Liver (tissue), 9 donors: Measurements from ENCODE around the gene CAMSAP1. TPM values are rescaled to one million over a fixed set of nuclear protein-coding genes. Genes with fewer than 3 reads are reported as not detected.

Source experiments
- DNase-seq: peaks from one replicate; pipeline ENCODE4 v3.0.0-alpha.2; 2017; ENCODE audit warnings: low spot score
- H3K27ac ChIP-seq, 2 donors: one replicate each; pipeline ENCODE4 v1.7.0; 2013; ENCODE audit warnings: inconsistent platforms in 2 of 2, low read length in 2 of 2, control low read depth in 1 of 2, low read depth in 1 of 2, mild to moderate bottlenecking in 1 of 2
- H3K27me3 ChIP-seq, 4 donors: one replicate each; pipeline versions ENCODE4 v1.6.1 to v1.7.0; 2013; ENCODE audit warnings: low read length in 3 of 4, inconsistent platforms in 1 of 4, mild to moderate bottlenecking in 1 of 4, moderate library complexity in 1 of 4; ENCODE audit not compliant: control insufficient read depth in 4 of 4, insufficient read depth in 4 of 4
- H3K36me3 ChIP-seq, 4 donors: one replicate each; pipeline versions ENCODE4 v1.6.1 to v1.7.0; 2013; ENCODE audit warnings: low read length in 3 of 4, mild to moderate bottlenecking in 3 of 4, low read depth in 1 of 4, moderate library complexity in 1 of 4; ENCODE audit not compliant: control insufficient read depth in 4 of 4, insufficient read depth in 3 of 4
- H3K4me1 ChIP-seq, 4 donors: one replicate each; pipeline versions ENCODE4 v1.6.1 to v1.7.0; 2013; ENCODE audit warnings: low read length in 3 of 4, mild to moderate bottlenecking in 3 of 4, moderate library complexity in 1 of 4; ENCODE audit not compliant: control insufficient read depth in 4 of 4, insufficient read depth in 4 of 4
- H3K4me3 ChIP-seq, 3 donors: one replicate each; pipeline versions ENCODE4 v1.6.1 to v1.7.0; 2013; ENCODE audit warnings: low read length in 3 of 3, control low read depth in 1 of 3, low read depth in 1 of 3, mild to moderate bottlenecking in 1 of 3
- H3K9ac ChIP-seq, 2 donors: one replicate each; pipeline ENCODE4 v1.7.0; 2013; ENCODE audit warnings: low read length in 2 of 2, mild to moderate bottlenecking in 2 of 2, moderate library complexity in 2 of 2, control low read depth in 1 of 2, low read depth in 1 of 2
- H3K9me3 ChIP-seq, 4 donors: one replicate each; pipeline versions ENCODE4 v1.6.1 to v1.7.0; 2013; ENCODE audit warnings: low read length in 3 of 4; ENCODE audit not compliant: control insufficient read depth in 4 of 4
- EGR1 ChIP-seq, 2 donors: IDR thresholded peaks; 2 replicates each; pipeline ENCODE4 v1.6.1; 2016 to 2018; ENCODE audit warnings: antibody characterized with exemption in 2 of 2, low read depth in 2 of 2
- FOXA1 ChIP-seq: IDR thresholded peaks from 2 replicates; pipeline ENCODE4 v1.6.1; 2016; ENCODE audit warnings: antibody characterized with exemption
- FOXA2 ChIP-seq: IDR thresholded peaks from 2 replicates; pipeline ENCODE4 v1.6.1; 2016; ENCODE audit warnings: antibody characterized with exemption
- GABPA ChIP-seq, 2 donors: IDR thresholded peaks in 1 of 2; conservative IDR thresholded peaks in 1 of 2; 2 replicates each; pipeline ENCODE4 v1.6.1; 2016; ENCODE audit warnings: antibody characterized with exemption in 2 of 2, mild to moderate bottlenecking in 1 of 2, moderate library complexity in 1 of 2
- HNF4A ChIP-seq, 2 donors: conservative IDR thresholded peaks; 2 replicates each; pipeline ENCODE4 v1.6.1; 2016; ENCODE audit warnings: antibody characterized with exemption in 2 of 2, mild to moderate bottlenecking in 2 of 2
- HNF4G ChIP-seq: IDR thresholded peaks from 2 replicates; pipeline ENCODE4 v1.6.1; 2016; ENCODE audit warnings: antibody characterized with exemption
- RAD21 ChIP-seq, 2 donors: IDR thresholded peaks; 2 replicates each; pipeline ENCODE4 v1.6.1; 2016; ENCODE audit warnings: antibody characterized with exemption in 2 of 2, mild to moderate bottlenecking in 2 of 2
- RXRA ChIP-seq, 2 donors: IDR thresholded peaks; 2 replicates each; pipeline ENCODE4 v1.6.1; 2017 to 2018; ENCODE audit warnings: antibody characterized with exemption in 2 of 2, mild to moderate bottlenecking in 1 of 2
- SP1 ChIP-seq: IDR thresholded peaks from 2 replicates; pipeline ENCODE4 v1.6.1; 2018; ENCODE audit warnings: antibody characterized with exemption, mild to moderate bottlenecking
- TAF1 ChIP-seq: conservative IDR thresholded peaks from 2 replicates; pipeline ENCODE4 v1.6.1; 2016; ENCODE audit warnings: antibody characterized with exemption, mild to moderate bottlenecking
- YY1 ChIP-seq: IDR thresholded peaks from 2 replicates; pipeline ENCODE4 v1.6.1; 2016; ENCODE audit warnings: antibody characterized with exemption, mild to moderate bottlenecking
- WGBS: extraction: QIAGEN DNeasy Blood & Tissue Kit; methylation state at CpG from one replicate; pipeline ENCODE4 v1.1.7; 2013; 5-methylcytosine and 5-hydroxymethylcytosine counted together
- polyA plus RNA-seq, 2 donors: library from polyadenylated mRNA; stranded (reverse) in 1 of 2; unstranded in 1 of 2; fragments of 200-250 nt in 1 of 2; fragments of >200 nt in 1 of 2; fragmentation: Nextera tagmentation in 1 of 2; extraction: Ambion mirVana in 1 of 2; gene quantifications; one replicate each; pipeline versions ENCODE4 v1.2.1 to v1.2.3, GENCODE V29; 2013 to 2015
- total RNA-seq, 2 donors: library from RNA; depleted of rRNA; stranded (reverse); fragments of >200 nt; gene quantifications; one replicate each; pipeline ENCODE4 v1.2.3, GENCODE V29; 2014
- TF ChIP-seq, protein P1 (sequence below): fragments of 150-350 bp; IDR thresholded peaks from 2 replicates; pipeline ENCODE4 v1.5.1; 2017; ENCODE audit warnings: improper control_type of control experiment, low read depth, low read length; ENCODE audit not compliant: missing input control
- TF ChIP-seq, protein P2 (sequence below): IDR thresholded peaks from 2 replicates; pipeline ENCODE4 v1.6.1; 2016; ENCODE audit warnings: antibody characterized with exemption
- TF ChIP-seq, protein P3 (sequence below): IDR thresholded peaks from 2 replicates; pipeline ENCODE4 v1.6.1; 2016; ENCODE audit warnings: antibody characterized with exemption
- TF ChIP-seq, protein P4 (sequence below): IDR thresholded peaks from 2 replicates; pipeline ENCODE4 v1.6.1; 2016; ENCODE audit warnings: antibody characterized with exemption, mild to moderate bottlenecking
- donor health status: healthy.
- donor health status: healthy.
- donor health status: healthy.
- donor health status: healthy.
- donor health status: healthy.

The CAMSAP1 gene
- total and polyA plus RNA-seq, 4 donors: 0.97 to 6.4 (median 5.1) TPM

DNA sequence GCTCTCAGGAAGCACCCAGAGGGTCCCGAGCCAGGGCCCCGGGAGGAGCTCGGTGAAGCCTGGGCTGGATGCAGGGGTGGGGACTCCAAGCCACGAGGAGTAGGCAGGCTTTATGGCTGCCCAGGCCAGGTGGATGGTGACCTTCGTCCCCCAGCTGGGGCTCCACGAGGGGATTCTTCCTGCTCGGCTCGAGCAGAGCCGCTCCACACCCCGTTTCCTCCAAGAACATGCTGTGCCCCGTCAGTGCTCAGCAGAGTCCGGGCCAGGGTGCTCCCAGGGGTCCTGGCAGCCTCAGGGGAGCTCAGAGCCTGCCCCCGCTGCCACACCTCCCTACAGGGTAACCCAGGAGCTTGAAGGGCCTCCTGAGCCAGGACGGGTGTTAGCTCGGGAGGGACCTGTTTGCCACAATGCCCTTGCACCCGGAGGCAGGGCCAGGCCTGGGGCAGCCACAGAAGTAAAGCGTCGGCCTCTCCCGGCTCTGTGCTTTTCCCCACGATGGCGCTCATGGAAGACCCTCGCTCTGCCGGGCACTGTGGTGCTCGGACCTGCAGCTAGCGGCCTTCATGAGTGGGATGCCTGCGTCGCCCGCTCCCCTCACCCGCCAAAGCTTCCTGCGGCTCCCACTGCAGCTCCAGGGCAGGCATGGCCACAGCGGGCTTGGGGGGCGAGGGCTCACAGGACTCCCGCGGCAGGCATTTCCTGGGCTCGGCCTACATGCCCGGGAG, 118.6 kb downstream of the CAMSAP1 start (continued):
- TF ChIP-seq, protein P1, sequence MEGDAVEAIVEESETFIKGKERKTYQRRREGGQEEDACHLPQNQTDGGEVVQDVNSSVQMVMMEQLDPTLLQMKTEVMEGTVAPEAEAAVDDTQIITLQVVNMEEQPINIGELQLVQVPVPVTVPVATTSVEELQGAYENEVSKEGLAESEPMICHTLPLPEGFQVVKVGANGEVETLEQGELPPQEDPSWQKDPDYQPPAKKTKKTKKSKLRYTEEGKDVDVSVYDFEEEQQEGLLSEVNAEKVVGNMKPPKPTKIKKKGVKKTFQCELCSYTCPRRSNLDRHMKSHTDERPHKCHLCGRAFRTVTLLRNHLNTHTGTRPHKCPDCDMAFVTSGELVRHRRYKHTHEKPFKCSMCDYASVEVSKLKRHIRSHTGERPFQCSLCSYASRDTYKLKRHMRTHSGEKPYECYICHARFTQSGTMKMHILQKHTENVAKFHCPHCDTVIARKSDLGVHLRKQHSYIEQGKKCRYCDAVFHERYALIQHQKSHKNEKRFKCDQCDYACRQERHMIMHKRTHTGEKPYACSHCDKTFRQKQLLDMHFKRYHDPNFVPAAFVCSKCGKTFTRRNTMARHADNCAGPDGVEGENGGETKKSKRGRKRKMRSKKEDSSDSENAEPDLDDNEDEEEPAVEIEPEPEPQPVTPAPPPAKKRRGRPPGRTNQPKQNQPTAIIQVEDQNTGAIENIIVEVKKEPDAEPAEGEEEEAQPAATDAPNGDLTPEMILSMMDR: no peak
- TF ChIP-seq, protein P2, sequence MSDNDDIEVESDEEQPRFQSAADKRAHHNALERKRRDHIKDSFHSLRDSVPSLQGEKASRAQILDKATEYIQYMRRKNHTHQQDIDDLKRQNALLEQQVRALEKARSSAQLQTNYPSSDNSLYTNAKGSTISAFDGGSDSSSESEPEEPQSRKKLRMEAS: no peak

DNA sequence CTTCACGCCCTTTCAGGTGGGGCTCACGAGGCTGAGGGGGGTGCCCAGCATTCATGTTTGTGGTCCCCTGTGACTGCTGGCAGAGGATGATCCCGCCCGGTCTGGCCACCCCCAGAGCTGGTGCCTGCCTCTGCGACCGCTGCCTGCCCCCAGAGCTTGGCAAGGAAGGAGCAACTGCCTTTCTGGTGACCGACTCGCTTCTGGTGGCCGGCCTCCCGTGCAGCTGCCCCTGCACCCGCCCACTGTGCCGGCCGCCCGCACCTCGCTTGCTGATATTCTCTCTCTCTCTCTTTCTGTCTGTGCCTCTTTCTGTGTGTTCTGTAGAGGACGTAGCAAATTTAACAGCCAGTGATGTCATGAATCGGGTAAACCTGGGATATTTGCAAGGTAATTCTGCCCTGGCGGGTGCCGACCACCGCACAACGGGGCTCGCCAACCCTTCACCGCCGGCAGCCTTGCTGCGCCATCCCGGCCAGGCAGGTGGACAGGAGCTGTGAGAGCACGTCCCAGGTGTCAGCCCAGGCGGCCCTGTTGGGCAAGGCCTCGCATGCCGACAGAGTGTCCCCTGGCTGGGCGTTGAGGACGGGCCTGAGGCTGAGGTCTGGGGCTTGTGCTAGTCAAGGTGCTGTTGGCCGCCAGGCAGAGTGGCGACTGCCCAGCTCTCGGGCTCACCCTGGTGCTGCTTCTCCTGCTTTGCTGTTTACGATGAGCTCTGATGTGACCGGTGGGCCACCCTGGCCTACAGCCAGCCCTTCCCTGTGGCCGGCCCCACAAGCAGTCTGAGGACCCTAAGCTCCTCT, 119.4 kb downstream of the CAMSAP1 start:
- Histone ChIP-seq H3K27ac (no peak overlapping the region), H3K4me1 (no peaks in the 10 kb centered on the region), H3K9ac (no peak overlapping the region), H3K4me3 (no peak overlapping the region), H3K27me3 (no peaks in the 10 kb centered on the region), H3K9me3 (no peaks in the 10 kb centered on the region), H3K36me3 (no peaks in the 10 kb centered on the region)
- DNase-seq: no peak
- 87% methylated on average over 38 of the region's 38 CpGs for WGBS
- TF ChIP-seq GABPA (IDR thresholded peaks at IDR 0.05 in 1 of 2, conservative IDR thresholded peaks at IDR 0.05 in 1 of 2): no peak
- TF ChIP-seq, protein P3, sequence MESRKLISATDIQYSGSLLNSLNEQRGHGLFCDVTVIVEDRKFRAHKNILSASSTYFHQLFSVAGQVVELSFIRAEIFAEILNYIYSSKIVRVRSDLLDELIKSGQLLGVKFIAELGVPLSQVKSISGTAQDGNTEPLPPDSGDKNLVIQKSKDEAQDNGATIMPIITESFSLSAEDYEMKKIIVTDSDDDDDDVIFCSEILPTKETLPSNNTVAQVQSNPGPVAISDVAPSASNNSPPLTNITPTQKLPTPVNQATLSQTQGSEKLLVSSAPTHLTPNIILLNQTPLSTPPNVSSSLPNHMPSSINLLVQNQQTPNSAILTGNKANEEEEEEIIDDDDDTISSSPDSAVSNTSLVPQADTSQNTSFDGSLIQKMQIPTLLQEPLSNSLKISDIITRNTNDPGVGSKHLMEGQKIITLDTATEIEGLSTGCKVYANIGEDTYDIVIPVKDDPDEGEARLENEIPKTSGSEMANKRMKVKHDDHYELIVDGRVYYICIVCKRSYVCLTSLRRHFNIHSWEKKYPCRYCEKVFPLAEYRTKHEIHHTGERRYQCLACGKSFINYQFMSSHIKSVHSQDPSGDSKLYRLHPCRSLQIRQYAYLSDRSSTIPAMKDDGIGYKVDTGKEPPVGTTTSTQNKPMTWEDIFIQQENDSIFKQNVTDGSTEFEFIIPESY: no peak
- no peak for TF ChIP-seq HNF4G
- no peak for TF ChIP-seq TAF1
- TF ChIP-seq RXRA (IDR thresholded peaks at IDR 0.05): no peak
- no peak for TF ChIP-seq YY1
- no peak for TF ChIP-seq FOXA2
- no peak for TF ChIP-seq HNF4A (conservative IDR thresholded peaks at IDR 0.05)
- TF ChIP-seq, protein P1: no peak
- no peak for TF ChIP-seq SP1

DNA sequence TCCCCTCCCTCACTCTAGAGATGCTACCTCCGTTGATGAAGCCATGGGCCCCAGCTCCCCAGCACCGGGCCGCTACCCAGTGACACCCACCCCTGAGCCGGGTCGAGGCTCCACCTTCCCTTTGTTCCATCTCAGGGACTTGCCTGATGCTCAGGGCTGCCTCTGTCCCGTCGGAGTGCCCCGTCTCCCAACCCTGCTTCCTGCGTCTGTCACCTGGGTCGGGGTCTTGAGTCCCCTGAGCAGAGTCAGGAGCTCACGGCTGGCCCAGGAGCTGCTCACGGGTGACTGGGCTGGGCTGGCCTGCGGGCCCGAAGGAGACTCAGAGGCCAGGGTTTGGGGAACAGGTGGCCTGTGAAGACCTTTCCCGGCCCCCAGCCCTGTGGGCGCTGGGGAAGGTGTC, 120.0 kb downstream of the CAMSAP1 start:
- 75% methylated on average over 16 of the region's 16 CpGs for WGBS
- Histone ChIP-seq H3K36me3 (no peaks in the 10 kb centered on the region), H3K27ac (no peak overlapping the region), H3K4me3 (no peak overlapping the region), H3K9me3 (no peaks in the 10 kb centered on the region), H3K27me3 (no peaks in the 10 kb centered on the region), H3K9ac (no peak overlapping the region), H3K4me1 (no peaks in the 10 kb centered on the region)
- DNase-seq: no peak
- no peak for TF ChIP-seq TAF1
- TF ChIP-seq, protein P1: no peak
- TF ChIP-seq RAD21 (IDR thresholded peaks at IDR 0.05): no peak
- TF ChIP-seq YY1: no peak
- no peak for TF ChIP-seq FOXA1
- TF ChIP-seq SP1: no peak
- TF ChIP-seq EGR1 (IDR thresholded peaks at IDR 0.05; ENCODE audit: low read depth in 2 of 2): no peak
- TF ChIP-seq, protein P4, sequence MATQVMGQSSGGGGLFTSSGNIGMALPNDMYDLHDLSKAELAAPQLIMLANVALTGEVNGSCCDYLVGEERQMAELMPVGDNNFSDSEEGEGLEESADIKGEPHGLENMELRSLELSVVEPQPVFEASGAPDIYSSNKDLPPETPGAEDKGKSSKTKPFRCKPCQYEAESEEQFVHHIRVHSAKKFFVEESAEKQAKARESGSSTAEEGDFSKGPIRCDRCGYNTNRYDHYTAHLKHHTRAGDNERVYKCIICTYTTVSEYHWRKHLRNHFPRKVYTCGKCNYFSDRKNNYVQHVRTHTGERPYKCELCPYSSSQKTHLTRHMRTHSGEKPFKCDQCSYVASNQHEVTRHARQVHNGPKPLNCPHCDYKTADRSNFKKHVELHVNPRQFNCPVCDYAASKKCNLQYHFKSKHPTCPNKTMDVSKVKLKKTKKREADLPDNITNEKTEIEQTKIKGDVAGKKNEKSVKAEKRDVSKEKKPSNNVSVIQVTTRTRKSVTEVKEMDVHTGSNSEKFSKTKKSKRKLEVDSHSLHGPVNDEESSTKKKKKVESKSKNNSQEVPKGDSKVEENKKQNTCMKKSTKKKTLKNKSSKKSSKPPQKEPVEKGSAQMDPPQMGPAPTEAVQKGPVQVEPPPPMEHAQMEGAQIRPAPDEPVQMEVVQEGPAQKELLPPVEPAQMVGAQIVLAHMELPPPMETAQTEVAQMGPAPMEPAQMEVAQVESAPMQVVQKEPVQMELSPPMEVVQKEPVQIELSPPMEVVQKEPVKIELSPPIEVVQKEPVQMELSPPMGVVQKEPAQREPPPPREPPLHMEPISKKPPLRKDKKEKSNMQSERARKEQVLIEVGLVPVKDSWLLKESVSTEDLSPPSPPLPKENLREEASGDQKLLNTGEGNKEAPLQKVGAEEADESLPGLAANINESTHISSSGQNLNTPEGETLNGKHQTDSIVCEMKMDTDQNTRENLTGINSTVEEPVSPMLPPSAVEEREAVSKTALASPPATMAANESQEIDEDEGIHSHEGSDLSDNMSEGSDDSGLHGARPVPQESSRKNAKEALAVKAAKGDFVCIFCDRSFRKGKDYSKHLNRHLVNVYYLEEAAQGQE: no peak
- no peak for TF ChIP-seq GABPA (IDR thresholded peaks at IDR 0.05 in 1 of 2, conservative IDR thresholded peaks at IDR 0.05 in 1 of 2)
- TF ChIP-seq HNF4A (conservative IDR thresholded peaks at IDR 0.05): no peak
